Caco-2 (cell line): ENCODE measurements around the gene CD70. TPM values are rescaled to one million over a fixed set of nuclear protein-coding genes. Genes with fewer than 3 reads are reported as not detected.

Experiments used
- BruUV-seq: library from RNA; stranded (reverse); fragments of 400-500 nt; replicated peaks from 2 replicates; lab custom pipeline; 2021; lab: Mats Ljungman, UMichigan
- CTCF ChIA-PET: fragments of 300-600 bp; sonication (Branson Sonifier 250); formaldehyde crosslinking; loops from one replicate; lab custom pipeline; 2022; ENCODE audit warnings: antibody characterized with exemption; lab: Charles Lee
- POLR2A ChIA-PET: fragments of 300-600 bp; sonication (Branson Sonifier 250); formaldehyde crosslinking; loops from one replicate; lab custom pipeline; 2022; ENCODE audit warnings: antibody characterized with exemption; lab: Charles Lee
- DNase-seq, 2 experiments: peaks; one replicate each; pipeline versions ENCODE4 v3.0.0 to v3.0.0-alpha.2; 2020 to 2022
- H3K27me3 ChIP-seq: replicated peaks from 2 replicates; pipeline ENCODE4 v1.6.0; 2011; ENCODE audit warnings: low read length; ENCODE audit not compliant: control insufficient read depth, insufficient read depth
- H3K36me3 ChIP-seq: 2 replicates; pipeline ENCODE4 v1.5.1; 2011; ENCODE audit warnings: low read length; ENCODE audit not compliant: control insufficient read depth, insufficient read depth
- H3K4me1 ChIP-seq: fragments of 250-450 bp; sonication (Bioruptor Pico); 2 replicates; pipeline ENCODE4 v1.5.1; 2020; ENCODE audit warnings: mild to moderate bottlenecking
- H3K4me3 ChIP-seq: 2 replicates; pipeline ENCODE4 v1.5.1; 2011; ENCODE audit warnings: low read depth, mild to moderate bottlenecking, control low read depth, low read length
- H3K9me3 ChIP-seq: fragments of 250-450 bp; sonication (Bioruptor Pico); 2 replicates; pipeline ENCODE4 v1.5.1; 2020; ENCODE audit warnings: mild to moderate bottlenecking, moderate library complexity
- H3K27ac Mint-ChIP-seq: one replicate; pipeline ENCODE4 v1.8.0; 2022; ENCODE audit warnings: mixed read lengths; ENCODE audit not compliant: unreplicated experiment
- H3K27me3 Mint-ChIP-seq: one replicate; pipeline ENCODE4 v1.8.0; 2022; ENCODE audit warnings: mixed read lengths; ENCODE audit not compliant: insufficient read depth, unreplicated experiment
- H3K36me3 Mint-ChIP-seq: one replicate; pipeline ENCODE4 v1.8.0; 2022; ENCODE audit warnings: mild to moderate bottlenecking, mixed read lengths; ENCODE audit not compliant: insufficient read depth, unreplicated experiment
- H3K4me1 Mint-ChIP-seq: one replicate; pipeline ENCODE4 v1.8.0; 2022; ENCODE audit warnings: low read depth, mixed read lengths; ENCODE audit not compliant: unreplicated experiment
- H3K4me3 Mint-ChIP-seq: one replicate; pipeline ENCODE4 v1.8.0; 2022; ENCODE audit warnings: mild to moderate bottlenecking, moderate library complexity, mixed read lengths; ENCODE audit not compliant: unreplicated experiment
- H3K9me3 Mint-ChIP-seq: one replicate; pipeline ENCODE4 v1.8.0; 2022; ENCODE audit warnings: mixed read lengths; ENCODE audit not compliant: unreplicated experiment
- CTCF ChIP-seq, 2 experiments: fragments of 200-600 bp in 1 of 2; IDR thresholded peaks; 1 replicate in 1 of 2; 2 replicates in 1 of 2; pipeline versions ENCODE4 v1.5.1 to v1.8.0; 2011 to 2022; ENCODE audit warnings: antibody characterized with exemption in 1 of 2, control low read depth in 1 of 2, inconsistent platforms in 1 of 2, low read depth in 1 of 2, low read length in 1 of 2, mild to moderate bottlenecking in 1 of 2, moderate library complexity in 1 of 2; ENCODE audit not compliant: insufficient read depth in 1 of 2, severe bottlenecking in 1 of 2, unreplicated experiment in 1 of 2
- intact Hi-C: fragments of 100-400 bp; cut with micrococcal nuclease; formaldehyde crosslinking; loops from one replicate; pipeline ENCODE4 v1.10.0; 2022; ENCODE audit not compliant: unreplicated experiment
- total RNA-seq: library from RNA; stranded (reverse); gene quantifications from 2 replicates; pipeline ENCODE4 v1.2.3, GENCODE V29; 2022

CD70 gene
- total RNA-seq, 1 experiment from 2014 or later: not detected

- BruUV-seq: no TSS peak
- POLR2A ChIA-PET: no interaction called here
Observed at GRCh38 chr19:6593651-6594416, 2.9 kb upstream of the CD70 start.

GRCh38 chr19:6590258-6590826 lies 608 bp downstream of the CD70 start:
- H3K36me3 Mint-ChIP-seq: no peaks in the 10 kb centered on the region
- TF ChIP-seq CTCF (IDR thresholded peaks at IDR 0.05; ENCODE audit: insufficient read depth in 1 of 2, low read depth in 1 of 2, low read length in 1 of 2, severe bottlenecking in 1 of 2, unreplicated experiment in 1 of 2): no peak
- H3K9me3 Mint-ChIP-seq: no peaks in the 10 kb centered on the region
- BruUV-seq: no TSS peak
- no peak for DNase-seq
- Histone ChIP-seq H3K4me3 (no peak overlapping the region), H3K27me3 (peaks cover 2% of the 10 kb centered on the region; the same call in 1 of the 2 replicates), H3K36me3 (no peaks in the 10 kb centered on the region), H3K9me3 (no peaks in the 10 kb centered on the region), H3K4me1 (no peaks in the 10 kb centered on the region)
- peaks cover 30% of the 10 kb centered on the region for H3K27me3 Mint-ChIP-seq
- peaks cover 9% of the 10 kb centered on the region for H3K4me1 Mint-ChIP-seq
- H3K4me3 Mint-ChIP-seq: no peak overlapping the region
- intact Hi-C loops: no loop called here
- POLR2A ChIA-PET: no interaction called here
- no peak overlapping the region for H3K27ac Mint-ChIP-seq
- CTCF ChIA-PET: no interaction called here

More at GRCh38 chr19:6593651-6594416, 2.9 kb upstream of the CD70 start:
- Histone ChIP-seq H3K4me3 (no peak overlapping the region), H3K9me3 (no peaks in the 10 kb centered on the region), H3K36me3 (no peaks in the 10 kb centered on the region), H3K27me3 (no peaks in the 10 kb centered on the region), H3K4me1 (no peaks in the 10 kb centered on the region)
- H3K4me1 Mint-ChIP-seq: no peaks in the 10 kb centered on the region
- H3K27ac Mint-ChIP-seq: no peak overlapping the region
- H3K36me3 Mint-ChIP-seq: no peaks in the 10 kb centered on the region
- intact Hi-C loops: no loop called here
- no peak for TF ChIP-seq CTCF (IDR thresholded peaks at IDR 0.05; ENCODE audit: insufficient read depth in 1 of 2, low read depth in 1 of 2, low read length in 1 of 2, severe bottlenecking in 1 of 2, unreplicated experiment in 1 of 2)
- H3K4me3 Mint-ChIP-seq: no peak overlapping the region
- CTCF ChIA-PET: no interaction called here
- H3K27me3 Mint-ChIP-seq: peaks cover 22% of the 10 kb centered on the region
- H3K9me3 Mint-ChIP-seq: no peaks in the 10 kb centered on the region
- no peak for DNase-seq

GRCh38 chr19:6589711-6590257 lies 1.2 kb downstream of the CD70 start:
- no peak overlapping the region for H3K27ac Mint-ChIP-seq
- H3K4me1 Mint-ChIP-seq: peaks cover 9% of the 10 kb centered on the region
- no peak overlapping the region for H3K4me3 ChIP-seq
- peaks cover 2% of the 10 kb centered on the region; the same call in 1 of the 2 replicates for H3K27me3 ChIP-seq
- H3K36me3 ChIP-seq: no peaks in the 10 kb centered on the region
- no peak for DNase-seq
- ChIA-PET POLR2A (no interaction called here), CTCF (no interaction called here)
- H3K4me3 Mint-ChIP-seq: no peak overlapping the region
- no peaks in the 10 kb centered on the region for H3K9me3 Mint-ChIP-seq
- TF ChIP-seq CTCF (IDR thresholded peaks at IDR 0.05; ENCODE audit: insufficient read depth in 1 of 2, low read depth in 1 of 2, low read length in 1 of 2, severe bottlenecking in 1 of 2, unreplicated experiment in 1 of 2): no peak
- peaks cover 30% of the 10 kb centered on the region for H3K27me3 Mint-ChIP-seq
- no peaks in the 10 kb centered on the region for H3K4me1 ChIP-seq
- intact Hi-C loops: no loop called here
- no peaks in the 10 kb centered on the region for H3K9me3 ChIP-seq
- no TSS peak for BruUV-seq
- no peaks in the 10 kb centered on the region for H3K36me3 Mint-ChIP-seq
